CD4-positive, alpha-beta T cell treated with Interleukin-6 for 4 hours (primary cell): ENCODE results near the gene ACTN1.

ENCODE experiments used
- DNase-seq: peaks from one replicate; pipeline ENCODE4 v3.0.0-alpha.2; 2020; ENCODE audit warnings: mixed read lengths

Gene ACTN1

GRCh38 chr14:68910540-68910939 is 68.6 kb downstream of the ACTN1 start:
- DNase-seq: no peak

GRCh38 chr14:68908803-68909202 is 70.3 kb downstream of the ACTN1 start:
- no peak for DNase-seq

- no peak for DNase-seq
Measured at GRCh38 chr14:68908201-68908600, 70.9 kb downstream of the ACTN1 start.

- no peak for DNase-seq
Measured at GRCh38 chr14:68906439-68906838, 72.7 kb downstream of the ACTN1 start.

- DNase-seq: no peak
Measured at GRCh38 chr14:68905107-68905895, 73.8 kb downstream of the ACTN1 start.

- no peak for DNase-seq
Measured at GRCh38 chr14:68902357-68902756, 76.7 kb downstream of the ACTN1 start.

GRCh38 chr14:68899033-68899603 is 80.0 kb downstream of the ACTN1 start:
- DNase-seq: no peak

- DNase-seq: no peak
Measured at GRCh38 chr14:68898248-68899032, 80.7 kb downstream of the ACTN1 start.

- no peak for DNase-seq
Measured at GRCh38 chr14:68897559-68898155, 81.4 kb downstream of the ACTN1 start.

- no peak for DNase-seq
Measured at GRCh38 chr14:68896132-68896531, 83.0 kb downstream of the ACTN1 start.

GRCh38 chr14:68894802-68895703 is 84.0 kb downstream of the ACTN1 start:
- DNase-seq: no peak

- no peak for DNase-seq
Measured at GRCh38 chr14:68894123-68894522, 85.0 kb downstream of the ACTN1 start.

GRCh38 chr14:68893566-68893965 is 85.5 kb downstream of the ACTN1 start:
- DNase-seq: no peak

GRCh38 chr14:68892961-68893360 is 86.1 kb downstream of the ACTN1 start:
- no peak for DNase-seq

GRCh38 chr14:68891851-68892660 is 87.0 kb downstream of the ACTN1 start:
- no peak for DNase-seq

- no peak for DNase-seq
Measured at GRCh38 chr14:68890173-68890931, 88.8 kb downstream of the ACTN1 start.

GRCh38 chr14:68888883-68889282 is 90.2 kb downstream of the ACTN1 start:
- DNase-seq: no peak

- no peak for DNase-seq
Measured at GRCh38 chr14:68888025-68888850, 90.9 kb downstream of the ACTN1 start.

GRCh38 chr14:68886109-68886434 is 93.0 kb downstream of the ACTN1 start:
- DNase-seq: no peak
